GM19099 (cell line): ENCODE measurements around the gene SEC63.

ENCODE experiments used
- POLR2A ChIP-seq: IDR thresholded peaks from 3 replicates; pipeline ENCODE4 v1.6.1; 2011; ENCODE audit warnings: low read depth; ENCODE audit not compliant: insufficient read length; ENCODE audit errors: extremely low read depth

The SEC63 gene, protein sequence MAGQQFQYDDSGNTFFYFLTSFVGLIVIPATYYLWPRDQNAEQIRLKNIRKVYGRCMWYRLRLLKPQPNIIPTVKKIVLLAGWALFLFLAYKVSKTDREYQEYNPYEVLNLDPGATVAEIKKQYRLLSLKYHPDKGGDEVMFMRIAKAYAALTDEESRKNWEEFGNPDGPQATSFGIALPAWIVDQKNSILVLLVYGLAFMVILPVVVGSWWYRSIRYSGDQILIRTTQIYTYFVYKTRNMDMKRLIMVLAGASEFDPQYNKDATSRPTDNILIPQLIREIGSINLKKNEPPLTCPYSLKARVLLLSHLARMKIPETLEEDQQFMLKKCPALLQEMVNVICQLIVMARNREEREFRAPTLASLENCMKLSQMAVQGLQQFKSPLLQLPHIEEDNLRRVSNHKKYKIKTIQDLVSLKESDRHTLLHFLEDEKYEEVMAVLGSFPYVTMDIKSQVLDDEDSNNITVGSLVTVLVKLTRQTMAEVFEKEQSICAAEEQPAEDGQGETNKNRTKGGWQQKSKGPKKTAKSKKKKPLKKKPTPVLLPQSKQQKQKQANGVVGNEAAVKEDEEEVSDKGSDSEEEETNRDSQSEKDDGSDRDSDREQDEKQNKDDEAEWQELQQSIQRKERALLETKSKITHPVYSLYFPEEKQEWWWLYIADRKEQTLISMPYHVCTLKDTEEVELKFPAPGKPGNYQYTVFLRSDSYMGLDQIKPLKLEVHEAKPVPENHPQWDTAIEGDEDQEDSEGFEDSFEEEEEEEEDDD

GRCh38 chr6:107957909-107958688, at the start of gene SEC63:
Gene SEC63 (minus strand): TSS chr6:107958208. CDS start chr6:107958009, 199 bp downstream.
- TF ChIP-seq POLR2A, result peak; percentile 82

DNA sequence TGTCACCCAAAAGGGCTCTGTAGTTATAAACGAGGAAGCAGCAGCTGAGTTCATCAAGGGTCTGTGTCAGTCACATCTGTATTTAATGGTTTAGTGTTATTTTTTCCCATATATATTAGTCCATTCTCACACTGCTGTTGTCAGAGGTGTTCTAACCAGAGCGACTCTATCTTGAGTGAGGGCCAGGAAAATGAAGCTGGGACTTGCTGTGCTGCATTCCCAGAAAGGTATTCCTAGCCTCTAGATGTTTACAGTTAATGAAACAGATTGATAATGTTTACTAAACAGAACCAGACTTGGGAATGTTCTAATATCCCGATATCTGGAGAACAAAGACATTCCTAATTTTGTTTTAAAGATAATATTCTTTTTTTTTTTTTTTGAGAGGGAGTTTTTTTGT, 48.0 kb upstream of the SEC63 start:
- no peak for TF ChIP-seq POLR2A

- no peak for TF ChIP-seq POLR2A
Observed at GRCh38 chr6:108004861-108005260, 46.9 kb upstream of the SEC63 start.

- TF ChIP-seq POLR2A, result no peak
Observed at GRCh38 chr6:108002365-108003221, 44.6 kb upstream of the SEC63 start.

- no peak for TF ChIP-seq POLR2A
Observed at GRCh38 chr6:108001696-108002231, 43.8 kb upstream of the SEC63 start.

- no peak for TF ChIP-seq POLR2A
Observed at GRCh38 chr6:107999341-107999740, 41.3 kb upstream of the SEC63 start.

DNA sequence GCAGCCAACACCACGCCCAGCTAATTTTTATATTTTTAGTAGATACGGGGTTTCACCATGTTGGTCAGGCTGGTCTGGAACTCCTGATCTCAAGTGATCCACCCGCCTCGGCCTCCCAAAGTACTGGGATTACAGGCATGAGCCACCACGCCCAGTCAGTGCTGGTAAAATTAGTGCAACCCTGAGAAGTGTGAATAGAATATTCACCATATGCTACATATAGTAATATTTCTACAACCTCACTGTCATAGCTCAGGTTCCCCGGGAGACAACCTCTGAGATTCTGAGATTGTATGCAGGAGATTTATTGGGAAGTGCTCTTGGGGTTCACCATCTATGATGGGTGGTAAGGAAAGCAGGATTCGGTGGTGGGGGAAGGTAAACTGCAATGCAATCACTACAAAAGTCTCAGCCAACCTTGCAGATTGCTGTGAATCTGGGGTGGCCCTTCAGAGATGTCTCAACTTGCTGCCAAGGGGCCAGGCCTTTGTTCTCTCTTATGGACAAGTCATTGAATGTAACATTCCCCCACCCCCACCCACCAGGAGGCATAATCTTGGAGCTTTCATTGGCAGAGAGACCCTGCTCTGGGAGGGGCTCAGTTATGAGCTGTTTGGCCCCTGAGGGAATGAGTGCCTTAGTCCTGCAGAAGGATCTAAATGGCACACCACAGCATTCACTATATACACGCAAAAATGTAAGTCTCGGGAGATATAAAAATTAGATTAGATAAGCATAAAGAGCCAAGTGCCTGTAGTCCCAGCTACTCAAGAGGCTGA, 34.0 kb upstream of the SEC63 start:
- TF ChIP-seq POLR2A, result no peak

GRCh38 chr6:107991061-107991460, 33.1 kb upstream of the SEC63 start:
- no peak for TF ChIP-seq POLR2A

GRCh38 chr6:107989166-107990094, 31.4 kb upstream of the SEC63 start:
- TF ChIP-seq POLR2A, result no peak

DNA sequence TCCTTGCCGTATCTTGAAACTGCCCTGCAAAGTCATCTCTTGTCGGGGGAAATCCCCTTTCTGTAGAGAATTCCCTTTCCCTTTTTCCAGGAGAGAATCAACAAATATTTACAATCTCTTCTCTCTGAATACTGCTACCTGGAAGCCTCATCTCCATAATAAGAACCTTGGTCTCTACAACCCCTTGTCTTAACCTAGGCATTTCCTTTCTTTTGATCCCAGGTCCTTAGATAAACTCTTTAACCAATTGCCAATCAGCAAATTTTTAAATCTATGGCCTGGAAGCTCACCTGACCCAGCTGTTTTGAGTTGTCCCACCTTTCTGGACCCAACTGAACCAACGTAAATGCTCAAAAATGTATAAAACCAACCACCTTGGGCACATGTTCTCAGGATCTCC, 30.6 kb upstream of the SEC63 start:
- no peak for TF ChIP-seq POLR2A

- TF ChIP-seq POLR2A, result no peak
Observed at GRCh38 chr6:107987805-107988204, 29.8 kb upstream of the SEC63 start.

DNA sequence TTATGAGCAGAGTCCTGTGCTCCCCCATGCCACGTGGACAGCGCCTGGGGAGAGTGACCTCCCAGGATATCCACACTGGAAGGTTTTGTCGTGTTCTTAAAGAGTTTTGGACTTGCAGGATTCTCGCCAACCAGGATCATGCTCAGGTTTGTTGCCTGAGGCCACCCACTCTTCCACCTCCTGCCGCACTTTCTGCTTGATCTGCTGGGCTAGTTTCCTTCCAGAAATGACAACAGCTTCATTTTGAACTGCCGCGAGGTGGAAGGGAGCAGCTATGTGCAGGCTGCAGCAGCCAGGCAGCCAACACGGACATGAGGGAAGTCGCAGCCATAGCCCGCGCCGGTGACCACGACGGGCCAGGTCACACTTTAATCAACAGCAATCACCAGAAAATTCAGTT, 27.7 kb upstream of the SEC63 start:
- TF ChIP-seq POLR2A, result no peak
